Breast epithelium (tissue), 3 donors: ENCODE results near the gene EFCAB3.
"Not testable (repeated sequence)": the region's sequence is repeated elsewhere in the genome, so short reads cannot be mapped to it uniquely, and the experiment has no call there.

Source experiments
- POLR2AphosphoS5 ChIP-seq, 3 donors: sonication (generic); formaldehyde crosslinking; IDR thresholded peaks; one replicate each; pipeline ENCODE4 v1.6.1; 2017; ENCODE audit warnings: antibody characterized with exemption in 3 of 3
- TF ChIP-seq, protein P1 (sequence below), 3 donors: fragments of 450-650 bp; IDR thresholded peaks; one replicate each; pipeline ENCODE4 v1.5.1; 2016 to 2017; ENCODE audit warnings: antibody characterized with exemption in 3 of 3, mild to moderate bottlenecking in 3 of 3, moderate library complexity in 3 of 3

GRCh38 chr17:62413090-62413489 is 32.7 kb downstream of the EFCAB3 start:
- TF ChIP-seq, protein P1, sequence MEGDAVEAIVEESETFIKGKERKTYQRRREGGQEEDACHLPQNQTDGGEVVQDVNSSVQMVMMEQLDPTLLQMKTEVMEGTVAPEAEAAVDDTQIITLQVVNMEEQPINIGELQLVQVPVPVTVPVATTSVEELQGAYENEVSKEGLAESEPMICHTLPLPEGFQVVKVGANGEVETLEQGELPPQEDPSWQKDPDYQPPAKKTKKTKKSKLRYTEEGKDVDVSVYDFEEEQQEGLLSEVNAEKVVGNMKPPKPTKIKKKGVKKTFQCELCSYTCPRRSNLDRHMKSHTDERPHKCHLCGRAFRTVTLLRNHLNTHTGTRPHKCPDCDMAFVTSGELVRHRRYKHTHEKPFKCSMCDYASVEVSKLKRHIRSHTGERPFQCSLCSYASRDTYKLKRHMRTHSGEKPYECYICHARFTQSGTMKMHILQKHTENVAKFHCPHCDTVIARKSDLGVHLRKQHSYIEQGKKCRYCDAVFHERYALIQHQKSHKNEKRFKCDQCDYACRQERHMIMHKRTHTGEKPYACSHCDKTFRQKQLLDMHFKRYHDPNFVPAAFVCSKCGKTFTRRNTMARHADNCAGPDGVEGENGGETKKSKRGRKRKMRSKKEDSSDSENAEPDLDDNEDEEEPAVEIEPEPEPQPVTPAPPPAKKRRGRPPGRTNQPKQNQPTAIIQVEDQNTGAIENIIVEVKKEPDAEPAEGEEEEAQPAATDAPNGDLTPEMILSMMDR (IDR thresholded peaks at IDR 0.05), result not testable (repeated sequence)
- not testable (repeated sequence) for TF ChIP-seq POLR2AphosphoS5 (IDR thresholded peaks at IDR 0.05)
